ENCODE results near the gene KHK. TPM values are rescaled to one million over a fixed set of nuclear protein-coding genes. Genes with fewer than 3 reads are reported as not detected.

KHK gene
- total and polyA plus RNA-seq, 3 experiments from 2014 or later = 6.5 to 17.8 (median 14.5) TPM

DNA sequence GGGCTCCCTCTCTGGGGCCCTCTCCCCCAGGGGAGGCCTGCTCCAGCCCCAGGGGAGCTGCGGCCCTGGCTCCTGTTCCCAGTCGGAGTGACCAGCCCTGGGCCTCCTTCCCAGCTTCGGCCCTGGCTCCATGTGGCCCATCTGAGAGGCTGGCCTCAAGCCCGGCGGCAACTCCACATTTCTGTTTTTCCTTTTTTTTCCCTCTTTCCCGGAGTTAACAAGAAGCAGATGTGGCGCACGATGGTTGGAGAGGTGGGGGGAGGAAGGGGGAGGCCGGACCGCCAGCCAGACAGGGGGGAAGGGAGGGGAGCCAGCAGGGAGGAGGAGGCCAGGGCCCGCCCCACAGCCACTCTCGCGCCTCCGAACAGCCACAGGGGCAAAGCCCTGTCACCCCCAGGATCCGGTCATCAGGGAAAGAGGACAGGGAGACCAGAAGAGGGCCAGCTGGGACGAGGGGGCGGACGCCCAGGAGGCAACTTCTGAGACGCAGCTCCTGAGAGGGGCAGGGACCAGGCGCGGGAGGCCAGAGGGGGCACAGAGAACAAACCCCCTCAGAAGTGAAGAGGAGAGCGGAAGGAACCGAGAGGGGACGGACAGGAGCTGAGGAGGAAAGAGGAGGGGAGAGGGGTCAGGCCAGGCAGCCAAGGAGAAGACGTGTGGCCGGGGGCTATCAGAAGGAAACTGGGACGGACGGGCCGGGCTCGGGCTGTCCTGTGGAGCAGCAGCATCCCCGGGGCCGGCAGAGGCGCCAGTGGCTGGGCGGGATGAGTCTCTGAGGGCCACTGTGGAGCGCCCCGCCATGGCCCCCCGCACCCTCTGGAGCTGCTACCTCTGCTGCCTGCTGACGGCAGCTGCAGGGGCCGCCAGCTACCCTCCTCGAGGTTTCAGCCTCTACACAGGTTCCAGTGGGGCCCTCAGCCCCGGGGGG, 8.0 kb upstream of the KHK start, which contains the start of gene EMILIN1:
TSS of gene EMILIN1 (plus strand) at position 349 of the 928 bp plus-strand sequence. CDS start at position 800, 451 bp downstream.
- DNase-seq = no peak
- no peaks in the 10 kb centered on the region for H3K36me3 ChIP-seq (ENCODE audit: insufficient read depth, low read length)
- H3K27me3 Mint-ChIP-seq = peaks cover 0 to 2% of the 10 kb centered on the region in 2 donors
- POLR2A ChIA-PET = no interaction called here
- peak within 1 kb of the TSS in 5 of 8 donors; percentile 26 to 66 (median 48) for H3K27ac Mint-ChIP-seq
- CTCF ChIA-PET = no interaction called here
- H3K9me3 ChIP-seq (ENCODE audit: low read length) = no peaks in the 10 kb centered on the region
- no peaks in the 10 kb centered on the region for H3K9me3 Mint-ChIP-seq
- H3K4me3 Mint-ChIP-seq = peak within 1 kb of the TSS in 1 of 7 donors; percentile 68
- H3K27ac ChIP-seq (ENCODE audit: low read depth, low read length) = no peak within 1 kb of the TSS
- peaks cover 39 to 41% (median 39%) of the 10 kb centered on the region in 3 donors for H3K4me1 Mint-ChIP-seq
- H3K36me3 Mint-ChIP-seq = no peaks in the 10 kb centered on the region
- H3K4me1 ChIP-seq (ENCODE audit: insufficient read depth, low read length) = peaks cover 43% of the 10 kb centered on the region
- no peaks in the 10 kb centered on the region for H3K27me3 ChIP-seq (ENCODE audit: insufficient read depth, low read length, poor library complexity, severe bottlenecking)
- H3K4me3 ChIP-seq (ENCODE audit: low read length) = no peak within 1 kb of the TSS

- Histone ChIP-seq H3K27ac (ENCODE audit: low read depth, low read length) (no peak overlapping the region), H3K36me3 (ENCODE audit: insufficient read depth, low read length) (no peaks in the 10 kb centered on the region), H3K9me3 (ENCODE audit: low read length) (no peaks in the 10 kb centered on the region), H3K27me3 (ENCODE audit: insufficient read depth, low read length, poor library complexity, severe bottlenecking) (no peaks in the 10 kb centered on the region), H3K4me3 (ENCODE audit: low read length) (no peak overlapping the region), H3K4me1 (ENCODE audit: insufficient read depth, low read length) (peaks cover 43% of the 10 kb centered on the region)
- Mint-ChIP-seq H3K36me3 (no peaks in the 10 kb centered on the region), H3K4me3 (peak overlapping the region in 1 of 7 donors; percentile 25), H3K27me3 (peaks cover 0 to 2% of the 10 kb centered on the region in 2 donors), H3K27ac (peak overlapping the region in 2 of 8 donors; percentile 48 to 66), H3K4me1 (peaks cover 33 to 38% (median 33%) of the 10 kb centered on the region in 3 donors), H3K9me3 (no peaks in the 10 kb centered on the region)
- ChIA-PET CTCF (interaction anchor here (2.0 to 2.6 kb wide), 2 partner anchors 28 to 47 kb away, joined by 8 to 14 read pairs; partner anchors contain the start of genes AGBL5 and TMEM214), POLR2A (interaction anchor here (0.6 to 4.2 kb wide), 2 partner anchors 7 to 13 kb away, joined by 7 to 37 read pairs; partner anchors contain the start of gene OST4)
- DNase-seq = no peak
These were observed 7.1 kb upstream of the KHK start for GRCh38 chr2:27079233-27080139.

DNA sequence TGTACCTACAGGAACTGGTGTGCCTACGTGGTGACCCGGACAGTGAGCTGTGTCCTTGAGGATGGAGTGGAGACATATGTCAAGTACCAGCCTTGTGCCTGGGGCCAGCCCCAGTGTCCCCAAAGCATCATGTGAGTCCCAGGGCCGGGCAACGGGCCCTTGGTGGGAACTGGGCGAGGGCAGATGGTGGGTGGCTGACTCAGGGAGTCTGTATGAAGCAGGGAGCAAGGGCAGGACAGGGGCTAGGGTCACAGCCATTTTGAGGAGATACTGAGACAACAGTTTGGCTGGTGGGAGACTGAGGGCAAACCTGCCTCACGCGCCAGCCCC, 6.5 kb upstream of the KHK start:
- no peaks in the 10 kb centered on the region for H3K36me3 Mint-ChIP-seq
- H3K9me3 Mint-ChIP-seq = no peaks in the 10 kb centered on the region
- POLR2A ChIA-PET = interaction anchor here (0.6 to 4.2 kb wide), 2 partner anchors 8 to 13 kb away, joined by 7 to 37 read pairs; partner anchors contain the start of gene OST4
- Histone ChIP-seq H3K27ac (ENCODE audit: low read depth, low read length) (no peak overlapping the region), H3K36me3 (ENCODE audit: insufficient read depth, low read length) (no peaks in the 10 kb centered on the region), H3K4me1 (ENCODE audit: insufficient read depth, low read length) (peaks cover 39% of the 10 kb centered on the region), H3K27me3 (ENCODE audit: insufficient read depth, low read length, poor library complexity, severe bottlenecking) (no peaks in the 10 kb centered on the region), H3K4me3 (ENCODE audit: low read length) (no peak overlapping the region), H3K9me3 (ENCODE audit: low read length) (no peaks in the 10 kb centered on the region)
- H3K27ac Mint-ChIP-seq = peak overlapping the region in 1 of 8 donors; percentile 90
- peaks cover 27 to 33% (median 28%) of the 10 kb centered on the region in 3 donors for H3K4me1 Mint-ChIP-seq
- H3K27me3 Mint-ChIP-seq = peaks cover 0 to 2% of the 10 kb centered on the region in 2 donors
- H3K4me3 Mint-ChIP-seq = peak overlapping the region in 3 of 7 donors; percentile 4 to 52 (median 25)
- CTCF ChIA-PET = interaction anchor here (2.0 to 2.6 kb wide), 2 partner anchors 29 to 47 kb away, joined by 8 to 14 read pairs; partner anchors contain the start of genes AGBL5 and TMEM214
- no peak for DNase-seq

- Mint-ChIP-seq H3K27me3 (peaks cover 0 to 2% of the 10 kb centered on the region in 2 donors), H3K4me1 (peaks cover 27 to 33% (median 27%) of the 10 kb centered on the region in 3 donors), H3K9me3 (no peaks in the 10 kb centered on the region), H3K36me3 (no peaks in the 10 kb centered on the region), H3K4me3 (peak overlapping the region in 3 of 7 donors; percentile 54 to 91 (median 62)), H3K27ac (peak overlapping the region in 7 of 8 donors; percentile 69 to 99 (median 97))
- Histone ChIP-seq H3K4me1 (ENCODE audit: insufficient read depth, low read length) (peaks cover 39% of the 10 kb centered on the region), H3K27me3 (ENCODE audit: insufficient read depth, low read length, poor library complexity, severe bottlenecking) (no peaks in the 10 kb centered on the region), H3K4me3 (ENCODE audit: low read length) (no peak overlapping the region), H3K36me3 (ENCODE audit: insufficient read depth, low read length) (no peaks in the 10 kb centered on the region), H3K27ac (ENCODE audit: low read depth, low read length) (no peak overlapping the region), H3K9me3 (ENCODE audit: low read length) (no peaks in the 10 kb centered on the region)
- no peak for DNase-seq
- CTCF ChIA-PET = interaction anchor here (1.3 to 2.6 kb wide), 4 partner anchors 8 to 48 kb away, joined by 7 to 14 read pairs (median 8); partner anchors contain the start of genes AGBL5, OST4 and TMEM214
- POLR2A ChIA-PET = interaction anchor here (0.6 to 4.2 kb wide), 7 partner anchors 8 to 201 kb away, joined by 3 to 37 read pairs (median 4); partner anchors contain the start of genes AGBL5 and OST4
These were observed 6.0 kb upstream of the KHK start for GRCh38 chr2:27080603-27080936.

DNA sequence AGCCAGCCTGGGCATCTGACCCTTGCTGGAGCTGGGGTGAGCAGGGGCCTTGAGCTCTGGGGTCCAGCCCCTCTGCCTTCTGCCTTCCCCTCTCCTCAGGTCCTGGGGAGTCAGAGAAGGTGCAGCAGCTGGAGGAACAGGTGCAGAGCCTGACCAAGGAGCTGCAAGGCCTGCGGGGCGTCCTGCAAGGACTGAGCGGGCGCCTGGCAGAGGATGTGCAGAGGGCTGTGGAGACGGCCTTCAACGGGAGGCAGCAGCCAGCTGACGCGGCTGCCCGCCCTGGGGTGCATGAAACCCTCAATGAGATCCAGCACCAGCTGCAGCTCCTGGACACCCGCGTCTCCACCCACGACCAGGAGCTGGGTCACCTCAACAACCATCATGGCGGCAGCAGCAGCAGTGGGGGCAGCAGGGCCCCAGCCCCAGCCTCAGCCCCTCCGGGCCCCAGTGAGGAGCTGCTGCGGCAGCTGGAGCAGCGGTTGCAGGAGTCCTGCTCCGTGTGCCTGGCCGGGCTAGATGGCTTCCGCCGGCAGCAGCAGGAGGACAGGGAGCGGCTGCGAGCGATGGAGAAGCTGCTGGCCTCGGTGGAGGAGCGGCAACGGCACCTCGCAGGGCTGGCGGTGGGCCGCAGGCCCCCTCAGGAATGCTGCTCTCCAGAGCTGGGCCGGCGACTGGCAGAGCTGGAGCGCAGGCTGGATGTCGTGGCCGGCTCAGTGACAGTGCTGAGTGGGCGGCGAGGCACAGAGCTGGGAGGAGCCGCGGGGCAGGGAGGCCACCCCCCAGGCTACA, 4.4 kb upstream of the KHK start:
- Histone ChIP-seq H3K36me3 (ENCODE audit: insufficient read depth, low read length) (no peaks in the 10 kb centered on the region), H3K4me3 (ENCODE audit: low read length) (peak overlapping the region; percentile 65), H3K27me3 (ENCODE audit: insufficient read depth, low read length, poor library complexity, severe bottlenecking) (no peaks in the 10 kb centered on the region), H3K9me3 (ENCODE audit: low read length) (no peaks in the 10 kb centered on the region), H3K4me1 (ENCODE audit: insufficient read depth, low read length) (peaks cover 37% of the 10 kb centered on the region), H3K27ac (ENCODE audit: low read depth, low read length) (peak overlapping the region; percentile 68)
- H3K4me1 Mint-ChIP-seq = peaks cover 19 to 27% (median 27%) of the 10 kb centered on the region in 3 donors
- CTCF ChIA-PET = interaction anchor here (1.3 to 2.6 kb wide), 6 partner anchors 9 to 49 kb away, joined by 3 to 14 read pairs (median 7); partner anchors contain the start of genes AGBL5, OST4 and TMEM214
- H3K4me3 Mint-ChIP-seq = peak overlapping the region in 3 of 7 donors; percentile 9 to 91 (median 87)
- DNase-seq = no peak
- no peaks in the 10 kb centered on the region for H3K36me3 Mint-ChIP-seq
- POLR2A ChIA-PET = interaction anchor here (0.5 to 4.2 kb wide), 6 partner anchors 10 to 272 kb away, joined by 3 to 37 read pairs (median 4); partner anchors contain the start of genes AGBL5, ATRAID, OST4 and SLC5A6
- H3K27me3 Mint-ChIP-seq = peaks cover 0 to 2% of the 10 kb centered on the region in 2 donors
- H3K27ac Mint-ChIP-seq = peak overlapping the region in 1 of 8 donors; percentile 69
- no peaks in the 10 kb centered on the region for H3K9me3 Mint-ChIP-seq

GRCh38 chr2:27082773-27083409, 3.7 kb upstream of the KHK start:
- H3K36me3 Mint-ChIP-seq = no peaks in the 10 kb centered on the region
- peaks cover 42% of the 10 kb centered on the region for H3K4me1 ChIP-seq (ENCODE audit: insufficient read depth, low read length)
- H3K27ac ChIP-seq (ENCODE audit: low read depth, low read length) = no peak overlapping the region
- no peaks in the 10 kb centered on the region for H3K9me3 ChIP-seq (ENCODE audit: low read length)
- H3K9me3 Mint-ChIP-seq = no peaks in the 10 kb centered on the region
- H3K4me3 ChIP-seq (ENCODE audit: low read length) = no peak overlapping the region
- H3K4me3 Mint-ChIP-seq = no peak overlapping the region
- DNase-seq = no peak
- H3K4me1 Mint-ChIP-seq = peaks cover 26 to 34% (median 31%) of the 10 kb centered on the region in 3 donors
- H3K27me3 ChIP-seq (ENCODE audit: insufficient read depth, low read length, poor library complexity, severe bottlenecking) = no peaks in the 10 kb centered on the region
- CTCF ChIA-PET = interaction anchor here (1.2 to 2.8 kb wide), 4 partner anchors 11 to 121 kb away, joined by 3 to 15 read pairs (median 3); partner anchors contain the start of genes AGBL5 and OST4
- no peaks in the 10 kb centered on the region for H3K36me3 ChIP-seq (ENCODE audit: insufficient read depth, low read length)
- H3K27me3 Mint-ChIP-seq = peaks cover 0 to 1% of the 10 kb centered on the region in 2 donors
- POLR2A ChIA-PET = interaction anchor here (0.5 to 4.2 kb wide), 4 partner anchors 11 to 129 kb away, joined by 3 to 37 read pairs (median 14); partner anchors contain the start of genes AGBL5, ATRAID, OST4 and SLC5A6
- no peak overlapping the region for H3K27ac Mint-ChIP-seq
